ENCODE measurements around the gene USP28. TPM values are rescaled to one million over a fixed set of nuclear protein-coding genes. Genes with fewer than 3 reads are reported as not detected.

USP28 gene
- total RNA-seq, 1 donor from 2014 or later: 22.8 TPM

GRCh38 chr11:113856966-113857759 is 18.2 kb downstream of the USP28 start:
- H3K36me3 ChIP-seq (ENCODE audit: control insufficient read depth, insufficient read depth, low read length): no peaks in the 10 kb centered on the region
- H3K27me3 ChIP-seq (ENCODE audit: control insufficient read depth, insufficient read depth, low read length): no peaks in the 10 kb centered on the region
- no peak overlapping the region for H3K4me3 ChIP-seq (ENCODE audit: low read depth, low read length)
- no peak for TF ChIP-seq CTCF (IDR thresholded peaks at IDR 0.05; ENCODE audit: insufficient read depth, low read length, poor library complexity, severe bottlenecking)
- no peak for DNase-seq (ENCODE audit: low read depth)

- Histone ChIP-seq H3K4me3 (ENCODE audit: low read depth, low read length) (no peak overlapping the region), H3K27me3 (ENCODE audit: control insufficient read depth, insufficient read depth, low read length) (no peaks in the 10 kb centered on the region), H3K36me3 (ENCODE audit: control insufficient read depth, insufficient read depth, low read length) (no peaks in the 10 kb centered on the region)
- DNase-seq (ENCODE audit: low read depth): no peak
- TF ChIP-seq CTCF (IDR thresholded peaks at IDR 0.05; ENCODE audit: insufficient read depth, low read length, poor library complexity, severe bottlenecking): no peak
Observed at GRCh38 chr11:113855803-113856202, 19.6 kb downstream of the USP28 start.

- Histone ChIP-seq H3K36me3 (ENCODE audit: control insufficient read depth, insufficient read depth, low read length) (no peaks in the 10 kb centered on the region), H3K27me3 (ENCODE audit: control insufficient read depth, insufficient read depth, low read length) (no peaks in the 10 kb centered on the region), H3K4me3 (ENCODE audit: low read depth, low read length) (no peak overlapping the region)
- TF ChIP-seq CTCF (IDR thresholded peaks at IDR 0.05; ENCODE audit: insufficient read depth, low read length, poor library complexity, severe bottlenecking): no peak
- DNase-seq (ENCODE audit: low read depth): no peak
Observed at GRCh38 chr11:113850188-113850587, 25.2 kb downstream of the USP28 start.

- Histone ChIP-seq H3K4me3 (ENCODE audit: low read depth, low read length) (no peak overlapping the region), H3K27me3 (ENCODE audit: control insufficient read depth, insufficient read depth, low read length) (no peaks in the 10 kb centered on the region), H3K36me3 (ENCODE audit: control insufficient read depth, insufficient read depth, low read length) (no peaks in the 10 kb centered on the region)
- no peak for DNase-seq (ENCODE audit: low read depth)
- no peak for TF ChIP-seq CTCF (IDR thresholded peaks at IDR 0.05; ENCODE audit: insufficient read depth, low read length, poor library complexity, severe bottlenecking)
Observed at GRCh38 chr11:113849713-113850112, 25.7 kb downstream of the USP28 start.

GRCh38 chr11:113847580-113847979 is 27.8 kb downstream of the USP28 start:
- no peak for TF ChIP-seq CTCF (IDR thresholded peaks at IDR 0.05; ENCODE audit: insufficient read depth, low read length, poor library complexity, severe bottlenecking)
- Histone ChIP-seq H3K36me3 (ENCODE audit: control insufficient read depth, insufficient read depth, low read length) (no peaks in the 10 kb centered on the region), H3K4me3 (ENCODE audit: low read depth, low read length) (no peak overlapping the region), H3K27me3 (ENCODE audit: control insufficient read depth, insufficient read depth, low read length) (no peaks in the 10 kb centered on the region)
- DNase-seq (ENCODE audit: low read depth): no peak

- Histone ChIP-seq H3K4me3 (ENCODE audit: low read depth, low read length) (no peak overlapping the region), H3K27me3 (ENCODE audit: control insufficient read depth, insufficient read depth, low read length) (no peaks in the 10 kb centered on the region), H3K36me3 (ENCODE audit: control insufficient read depth, insufficient read depth, low read length) (no peaks in the 10 kb centered on the region)
- DNase-seq (ENCODE audit: low read depth): no peak
- TF ChIP-seq CTCF (IDR thresholded peaks at IDR 0.05; ENCODE audit: insufficient read depth, low read length, poor library complexity, severe bottlenecking): no peak
Observed at GRCh38 chr11:113847111-113847510, 28.3 kb downstream of the USP28 start.

All from kidney epithelial cell (primary cell).